Brain microvascular endothelial cell (primary cell): ENCODE results near the gene NRXN3.

Experiments used
- DNase-seq: peaks from one replicate; pipeline ENCODE4 v3.0.0-alpha.2; 2020
- H3K27ac ChIP-seq: fragments of 250-450 bp; sonication (Bioruptor Pico); 2 replicates; pipeline ENCODE4 v1.5.1; 2020; ENCODE audit warnings: mild to moderate bottlenecking, moderate library complexity
- H3K27me3 ChIP-seq: fragments of 250-450 bp; sonication (Bioruptor Pico); replicated peaks from 2 replicates; pipeline ENCODE4 v1.5.1; 2020; ENCODE audit warnings: mild to moderate bottlenecking
- H3K36me3 ChIP-seq: fragments of 250-450 bp; sonication (Bioruptor Pico); replicated peaks from 2 replicates; pipeline ENCODE4 v1.5.1; 2020; ENCODE audit warnings: mild to moderate bottlenecking
- H3K4me3 ChIP-seq: 2 replicates; pipeline ENCODE4 v1.5.1; 2011; ENCODE audit warnings: low read depth, mild to moderate bottlenecking, control low read depth, low read length, moderate library complexity
- in situ Hi-C: cut with HindIII; loops from 2 replicates; pipeline ENCODE4 v1.10.0; 2017; ENCODE audit warnings: low sequenced_read_pairs, low pct_ligation_motif_present
- TF ChIP-seq, protein P1 (sequence below): IDR thresholded peaks from 2 replicates; pipeline ENCODE4 v1.5.1; 2011; ENCODE audit warnings: low read depth, mild to moderate bottlenecking, moderate library complexity, low read length, control low read depth, inconsistent platforms; ENCODE audit errors: missing control alignments

NRXN3 gene

DNA sequence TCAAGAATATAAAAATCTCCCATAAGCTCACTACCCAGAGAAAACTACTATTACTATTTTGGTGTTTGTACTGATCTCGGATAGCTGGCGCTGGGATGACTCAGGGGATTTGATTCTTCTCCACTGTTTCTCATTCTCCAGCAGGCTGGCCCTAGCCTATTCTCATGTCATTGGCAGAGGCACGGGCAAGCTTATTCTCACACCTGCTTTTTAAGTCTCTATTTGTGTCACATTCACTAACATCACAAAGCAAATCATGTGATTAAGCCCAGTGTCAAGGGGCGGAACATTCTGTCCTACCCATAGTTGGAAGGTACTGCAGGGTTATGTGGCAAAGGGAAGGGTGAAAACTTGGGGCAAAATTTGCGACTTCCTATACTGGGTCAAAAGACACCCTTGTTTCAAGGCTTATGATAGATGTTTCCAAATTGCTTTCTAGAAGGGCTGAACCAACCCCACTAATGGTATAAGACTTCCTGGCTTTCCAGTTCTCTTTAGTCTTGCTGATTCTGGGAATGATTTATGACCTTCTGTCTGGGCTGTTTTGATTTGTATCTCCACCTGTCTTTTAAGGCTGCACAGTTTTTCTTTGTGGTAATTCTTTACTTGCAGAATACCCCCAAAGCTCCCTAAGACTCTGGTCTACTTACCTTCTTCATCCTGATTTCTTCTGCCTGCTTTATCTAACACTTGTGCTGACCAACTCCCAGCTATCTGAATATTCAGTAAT, 406.4 kb downstream of the NRXN3 start:
- TF ChIP-seq, protein P1, sequence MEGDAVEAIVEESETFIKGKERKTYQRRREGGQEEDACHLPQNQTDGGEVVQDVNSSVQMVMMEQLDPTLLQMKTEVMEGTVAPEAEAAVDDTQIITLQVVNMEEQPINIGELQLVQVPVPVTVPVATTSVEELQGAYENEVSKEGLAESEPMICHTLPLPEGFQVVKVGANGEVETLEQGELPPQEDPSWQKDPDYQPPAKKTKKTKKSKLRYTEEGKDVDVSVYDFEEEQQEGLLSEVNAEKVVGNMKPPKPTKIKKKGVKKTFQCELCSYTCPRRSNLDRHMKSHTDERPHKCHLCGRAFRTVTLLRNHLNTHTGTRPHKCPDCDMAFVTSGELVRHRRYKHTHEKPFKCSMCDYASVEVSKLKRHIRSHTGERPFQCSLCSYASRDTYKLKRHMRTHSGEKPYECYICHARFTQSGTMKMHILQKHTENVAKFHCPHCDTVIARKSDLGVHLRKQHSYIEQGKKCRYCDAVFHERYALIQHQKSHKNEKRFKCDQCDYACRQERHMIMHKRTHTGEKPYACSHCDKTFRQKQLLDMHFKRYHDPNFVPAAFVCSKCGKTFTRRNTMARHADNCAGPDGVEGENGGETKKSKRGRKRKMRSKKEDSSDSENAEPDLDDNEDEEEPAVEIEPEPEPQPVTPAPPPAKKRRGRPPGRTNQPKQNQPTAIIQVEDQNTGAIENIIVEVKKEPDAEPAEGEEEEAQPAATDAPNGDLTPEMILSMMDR = no peak
- Histone ChIP-seq H3K27ac (no peak overlapping the region), H3K27me3 (no peaks in the 10 kb centered on the region), H3K4me3 (no peak overlapping the region), H3K36me3 (no peaks in the 10 kb centered on the region)
- no peak for DNase-seq
- in situ Hi-C loops = no loop called here

DNA sequence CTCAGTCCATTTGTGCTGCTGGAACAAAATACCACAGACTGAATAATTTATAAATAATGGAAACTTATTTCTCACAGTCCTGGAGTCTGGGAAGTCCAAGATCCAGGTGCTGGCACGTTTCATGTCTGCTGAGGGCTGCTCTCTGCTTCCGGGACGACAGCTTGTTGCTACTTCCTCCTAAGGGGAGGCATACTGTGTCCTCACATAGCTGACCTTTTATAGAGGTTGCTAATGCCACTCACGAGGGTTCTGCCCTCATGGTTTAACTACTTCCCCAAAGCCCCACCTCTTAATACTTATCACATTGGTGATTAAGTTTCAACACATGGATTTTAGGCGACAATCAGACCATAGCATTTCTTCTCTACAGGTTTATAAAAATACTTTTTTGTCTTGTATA, 411.1 kb downstream of the NRXN3 start:
- Histone ChIP-seq H3K27me3 (no peaks in the 10 kb centered on the region), H3K4me3 (no peak overlapping the region), H3K27ac (no peak overlapping the region), H3K36me3 (no peaks in the 10 kb centered on the region)
- no peak for DNase-seq
- TF ChIP-seq, protein P1 = no peak
- in situ Hi-C loops = no loop called here

DNA sequence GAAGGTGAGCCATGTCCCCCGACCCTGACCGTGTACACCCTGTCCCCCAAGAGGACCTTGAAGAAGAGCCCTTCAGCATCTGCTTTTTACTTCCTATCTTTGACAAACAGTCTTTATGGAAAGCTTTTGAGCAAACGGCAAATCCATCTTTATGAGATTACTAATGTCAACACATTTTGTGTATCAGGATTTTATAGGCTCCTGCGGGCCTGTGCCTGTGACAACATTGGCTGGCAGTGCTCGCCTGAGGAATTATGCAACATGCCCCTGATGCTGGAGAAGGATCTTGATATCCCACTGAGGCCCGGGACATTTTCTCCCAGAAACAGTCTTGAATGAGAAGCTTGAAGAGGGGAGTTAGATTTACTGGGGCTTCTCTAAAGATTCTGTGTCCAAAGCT, 416.5 kb downstream of the NRXN3 start:
- no peak for DNase-seq
- H3K36me3 ChIP-seq = no peaks in the 10 kb centered on the region
- H3K27me3 ChIP-seq = no peaks in the 10 kb centered on the region
- no peak overlapping the region for H3K27ac ChIP-seq
- no peak overlapping the region for H3K4me3 ChIP-seq
- in situ Hi-C loops = no loop called here
- TF ChIP-seq, protein P1 = no peak

DNA sequence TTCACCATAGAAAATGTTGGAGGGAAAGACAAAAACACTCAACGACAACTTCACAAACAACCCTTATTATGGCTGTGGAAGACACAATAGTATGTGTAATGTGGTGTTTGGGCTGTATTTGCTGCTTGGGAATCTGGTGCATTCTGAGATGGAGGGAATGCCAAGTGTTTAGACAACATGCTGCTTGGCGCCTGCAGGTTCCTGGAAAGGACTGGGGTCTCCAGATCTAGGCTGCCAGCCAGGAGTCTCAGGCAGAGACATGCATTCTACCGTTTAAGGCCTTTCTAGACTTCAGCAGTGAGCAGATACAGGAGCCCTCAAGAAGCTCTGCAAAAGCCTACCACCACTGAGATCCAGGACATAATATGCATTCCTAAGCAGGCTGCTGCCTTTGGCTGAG, 418.7 kb downstream of the NRXN3 start:
- DNase-seq = no peak
- no peaks in the 10 kb centered on the region for H3K36me3 ChIP-seq
- TF ChIP-seq, protein P1 = no peak
- H3K27ac ChIP-seq = no peak overlapping the region
- no peak overlapping the region for H3K4me3 ChIP-seq
- in situ Hi-C loops = no loop called here
- no peaks in the 10 kb centered on the region for H3K27me3 ChIP-seq

DNA sequence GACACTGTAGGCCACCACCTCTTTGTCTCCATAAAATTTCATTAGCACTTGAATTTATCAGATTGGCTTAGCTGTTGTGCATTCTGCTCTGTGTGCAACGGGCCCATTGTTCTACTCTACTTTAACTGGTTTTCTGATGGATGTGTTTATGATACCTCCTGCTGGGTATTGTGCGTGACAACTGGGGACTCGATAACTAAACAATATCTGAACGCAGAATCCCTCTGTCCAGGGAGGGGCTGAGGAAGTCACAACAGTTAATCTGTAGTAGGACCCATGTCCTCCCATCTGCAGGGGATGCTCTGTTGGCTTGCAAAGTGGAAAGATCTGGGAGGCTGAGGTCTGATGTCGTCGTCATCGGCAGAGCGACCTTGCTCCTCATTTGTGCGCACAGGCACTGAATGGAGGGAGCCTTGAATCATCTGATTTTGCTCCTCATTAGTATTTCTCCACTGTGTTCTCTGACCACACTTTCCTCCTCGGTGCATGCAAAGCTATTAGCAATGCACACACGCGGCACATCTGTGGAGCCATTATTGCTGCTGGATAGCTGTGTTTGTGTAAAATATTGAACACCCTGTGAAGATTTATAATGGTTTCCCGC, 422.5 kb downstream of the NRXN3 start:
- DNase-seq = no peak
- H3K36me3 ChIP-seq = no peaks in the 10 kb centered on the region
- TF ChIP-seq, protein P1 = no peak
- H3K4me3 ChIP-seq = no peak overlapping the region
- H3K27me3 ChIP-seq = no peaks in the 10 kb centered on the region
- no peak overlapping the region for H3K27ac ChIP-seq
- in situ Hi-C loops = no loop called here
